Femur (tissue), 1 donor: Measurements from ENCODE around the gene WASL.
"Not testable (repeated sequence)": the region's sequence is repeated elsewhere in the genome, so short reads cannot be mapped to it uniquely, and the experiment has no call there.

Experiments used
- DNase-seq: peaks from one replicate; pipeline ENCODE4 v3.0.0-alpha.2; 2017

The WASL gene

GRCh38 chr7:123729218-123729578 is 19.6 kb downstream of the WASL start:
- DNase-seq, result no peak

GRCh38 chr7:123727071-123727837 is 21.5 kb downstream of the WASL start:
- no peak for DNase-seq

GRCh38 chr7:123725586-123726171 is 23.1 kb downstream of the WASL start:
- no peak for DNase-seq

- no peak for DNase-seq
These were observed 24.0 kb downstream of the WASL start for GRCh38 chr7:123724817-123725253.

- no peak for DNase-seq
These were observed 24.9 kb downstream of the WASL start for GRCh38 chr7:123723913-123724312.

GRCh38 chr7:123720527-123720926 is 28.3 kb downstream of the WASL start:
- not testable (repeated sequence) for DNase-seq

- DNase-seq, result no peak
These were observed 29.5 kb downstream of the WASL start for GRCh38 chr7:123719197-123719721.

GRCh38 chr7:123718773-123719172 is 30.0 kb downstream of the WASL start:
- no peak for DNase-seq

- no peak for DNase-seq
These were observed 31.1 kb downstream of the WASL start for GRCh38 chr7:123717689-123718088.

- no peak for DNase-seq
These were observed 31.9 kb downstream of the WASL start for GRCh38 chr7:123716877-123717276.

GRCh38 chr7:123715799-123716198 is 33.0 kb downstream of the WASL start:
- DNase-seq, result no peak

- no peak for DNase-seq
These were observed 33.6 kb downstream of the WASL start for GRCh38 chr7:123715198-123715597.

GRCh38 chr7:123714296-123715080 is 34.3 kb downstream of the WASL start:
- DNase-seq, result no peak

GRCh38 chr7:123712619-123713018 is 36.2 kb downstream of the WASL start:
- no peak for DNase-seq

GRCh38 chr7:123711832-123712293 is 36.9 kb downstream of the WASL start:
- no peak for DNase-seq

- no peak for DNase-seq
These were observed 38.1 kb downstream of the WASL start for GRCh38 chr7:123710683-123711082.

- no peak for DNase-seq
These were observed 39.3 kb downstream of the WASL start for GRCh38 chr7:123709525-123709924.

GRCh38 chr7:123705211-123705901 is 43.4 kb downstream of the WASL start:
- DNase-seq, result no peak

- DNase-seq, result no peak
These were observed 52.7 kb downstream of the WASL start for GRCh38 chr7:123695944-123696677.

- DNase-seq, result no peak
These were observed 56.3 kb downstream of the WASL start for GRCh38 chr7:123692471-123692877.

- no peak for DNase-seq
These were observed 58.3 kb downstream of the WASL start for GRCh38 chr7:123690550-123690949.

GRCh38 chr7:123689250-123689649 is 59.6 kb downstream of the WASL start:
- DNase-seq, result no peak
